ENCODE measurements around the gene MRGPRF.

GRCh38 chr11:69057236-69057635, 44.2 kb upstream of the MRGPRF start:
- no peak for TF ChIP-seq CTCF (IDR thresholded peaks at IDR 0.05)
- no peak for TF ChIP-seq POLR2A (IDR thresholded peaks at IDR 0.05)
